Measurements from ENCODE around the gene PYGB.

Gene PYGB

GRCh38 chr20:25271486-25272222 is 23.8 kb downstream of the PYGB start:
- no peak for DNase-seq

GRCh38 chr20:25272223-25273000 is 24.5 kb downstream of the PYGB start:
- no peak for DNase-seq

- DNase-seq, result no peak
Observed at GRCh38 chr20:25273046-25273445, 25.2 kb downstream of the PYGB start.

GRCh38 chr20:25273541-25274358 is 25.9 kb downstream of the PYGB start:
- no peak for DNase-seq

GRCh38 chr20:25274481-25274880 is 26.6 kb downstream of the PYGB start:
- no peak for DNase-seq

- no peak for DNase-seq
Observed at GRCh38 chr20:25274891-25275812, 27.3 kb downstream of the PYGB start.

GRCh38 chr20:25275813-25276532 is 28.1 kb downstream of the PYGB start:
- DNase-seq, result no peak

- no peak for DNase-seq
Observed at GRCh38 chr20:25276533-25277050, 28.7 kb downstream of the PYGB start.

GRCh38 chr20:25277051-25277801 is 29.3 kb downstream of the PYGB start:
- no peak for DNase-seq

GRCh38 chr20:25277941-25278521 is 30.1 kb downstream of the PYGB start:
- no peak for DNase-seq

GRCh38 chr20:25278636-25279361 is 30.9 kb downstream of the PYGB start:
- no peak for DNase-seq

- no peak for DNase-seq
Observed at GRCh38 chr20:25279403-25279802, 31.5 kb downstream of the PYGB start.

- DNase-seq, result no peak
Observed at GRCh38 chr20:25280051-25280573, 32.2 kb downstream of the PYGB start.

- no peak for DNase-seq
Observed at GRCh38 chr20:25280574-25281535, 33.0 kb downstream of the PYGB start.

- no peak for DNase-seq
Observed at GRCh38 chr20:25281541-25281991, 33.7 kb downstream of the PYGB start.

- no peak for DNase-seq
Observed at GRCh38 chr20:25282034-25282781, 34.3 kb downstream of the PYGB start.

- no peak for DNase-seq
Observed at GRCh38 chr20:25282796-25283195, 34.9 kb downstream of the PYGB start.

Measured in CD4-positive, alpha-beta T cell treated with Interleukin-6 for 4 hours (primary cell).